Right atrium auricular region (tissue), 2 donors: ENCODE results near the gene KIF13A. TPM values are rescaled to one million over a fixed set of nuclear protein-coding genes. Genes with fewer than 3 reads are reported as not detected.

ENCODE experiments used
- DNase-seq: peaks from one replicate; pipeline ENCODE4 v3.0.0-alpha.2; 2019; ENCODE audit warnings: low spot score
- H3K27ac ChIP-seq, 2 donors: fragments of 200-600 bp; sonication (generic); 1 replicate in 1 of 2; 2 replicates in 1 of 2; pipeline ENCODE4 v1.5.1; 2016 to 2019
- H3K27me3 ChIP-seq, 2 donors: fragments of 200-600 bp; sonication (generic); one replicate each; pipeline versions ENCODE4 v1.5.1 to v1.6.0; 2017 to 2019
- H3K36me3 ChIP-seq: fragments of 200-600 bp; sonication (generic); one replicate; pipeline ENCODE4 v1.5.1; 2016
- H3K4me1 ChIP-seq, 2 donors: fragments of 200-600 bp; sonication (generic); one replicate each; pipeline versions ENCODE4 v1.5.1 to v1.6.0; 2017 to 2019
- H3K4me3 ChIP-seq, 2 donors: fragments of 200-600 bp; sonication (generic); 1 replicate in 1 of 2; 2 replicates in 1 of 2; pipeline ENCODE4 v1.5.1; 2017 to 2019; ENCODE audit warnings: mild to moderate bottlenecking in 1 of 2, moderate library complexity in 1 of 2
- H3K9me3 ChIP-seq, 2 donors: fragments of 200-600 bp; sonication (generic); one replicate each; pipeline ENCODE4 v1.5.1; 2019
- total RNA-seq, 2 donors: library from RNA; depleted of rRNA; stranded (reverse); fragments of >200 nt; gene quantifications; one replicate each; pipeline ENCODE4 v1.1.0, GENCODE V29; 2016
- TF ChIP-seq, protein P1 (sequence below), 2 donors: fragments of 200-600 bp; sonication (generic); IDR thresholded peaks; one replicate each; pipeline ENCODE4 v1.5.1; 2019; ENCODE audit warnings: antibody characterized with exemption in 2 of 2

Gene KIF13A
- total RNA-seq: 10 to 100 TPM; 56.6 to 68.3 TPM

- no peaks in the 10 kb centered on the region for H3K27me3 ChIP-seq
- peak within 1 kb of the TSS; percentile 76 to 78 for H3K4me3 ChIP-seq
- H3K9me3 ChIP-seq: no peaks in the 10 kb centered on the region
- peaks cover 0 to 34% of the 10 kb centered on the region in 2 donors for H3K4me1 ChIP-seq
- no peaks in the 10 kb centered on the region for H3K36me3 ChIP-seq
- TF ChIP-seq, protein P1, sequence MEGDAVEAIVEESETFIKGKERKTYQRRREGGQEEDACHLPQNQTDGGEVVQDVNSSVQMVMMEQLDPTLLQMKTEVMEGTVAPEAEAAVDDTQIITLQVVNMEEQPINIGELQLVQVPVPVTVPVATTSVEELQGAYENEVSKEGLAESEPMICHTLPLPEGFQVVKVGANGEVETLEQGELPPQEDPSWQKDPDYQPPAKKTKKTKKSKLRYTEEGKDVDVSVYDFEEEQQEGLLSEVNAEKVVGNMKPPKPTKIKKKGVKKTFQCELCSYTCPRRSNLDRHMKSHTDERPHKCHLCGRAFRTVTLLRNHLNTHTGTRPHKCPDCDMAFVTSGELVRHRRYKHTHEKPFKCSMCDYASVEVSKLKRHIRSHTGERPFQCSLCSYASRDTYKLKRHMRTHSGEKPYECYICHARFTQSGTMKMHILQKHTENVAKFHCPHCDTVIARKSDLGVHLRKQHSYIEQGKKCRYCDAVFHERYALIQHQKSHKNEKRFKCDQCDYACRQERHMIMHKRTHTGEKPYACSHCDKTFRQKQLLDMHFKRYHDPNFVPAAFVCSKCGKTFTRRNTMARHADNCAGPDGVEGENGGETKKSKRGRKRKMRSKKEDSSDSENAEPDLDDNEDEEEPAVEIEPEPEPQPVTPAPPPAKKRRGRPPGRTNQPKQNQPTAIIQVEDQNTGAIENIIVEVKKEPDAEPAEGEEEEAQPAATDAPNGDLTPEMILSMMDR (IDR thresholded peaks at IDR 0.05): no peak
- peak within 1 kb of the TSS; percentile 91 to 95 for H3K27ac ChIP-seq
- no peak for DNase-seq
These were observed at the start of gene KIF13A for GRCh38 chr6:17987447-17987696. KIF13A (minus strand) TSS chr6:17987635; CDS start chr6:17987463, 172 bp downstream.

DNA sequence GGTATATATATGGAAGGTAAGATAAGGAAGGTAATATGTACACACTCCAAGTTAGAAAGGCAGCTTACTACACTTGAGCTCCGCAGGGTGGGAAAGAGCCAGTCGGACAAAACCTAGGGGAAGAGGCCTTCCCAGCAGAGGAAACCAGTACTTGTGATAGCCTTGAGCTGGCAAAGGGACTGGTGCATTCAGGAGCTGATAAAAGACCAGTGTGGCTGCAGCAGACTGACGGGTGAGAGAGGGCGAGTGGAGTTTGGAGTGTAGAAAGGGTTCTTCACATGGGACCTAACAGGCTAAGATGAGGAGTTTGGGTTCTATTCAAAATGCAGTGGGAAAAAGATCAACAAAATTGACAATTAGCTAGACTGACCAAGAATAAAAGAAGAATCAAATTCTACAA lies 49.3 kb upstream of the KIF13A start:
- H3K27me3 ChIP-seq: no peaks in the 10 kb centered on the region
- no peaks in the 10 kb centered on the region for H3K4me1 ChIP-seq
- no peak overlapping the region for H3K27ac ChIP-seq
- TF ChIP-seq, protein P1 (IDR thresholded peaks at IDR 0.05): no peak
- H3K9me3 ChIP-seq: no peaks in the 10 kb centered on the region
- H3K36me3 ChIP-seq: no peaks in the 10 kb centered on the region
- no peak for DNase-seq
- no peak overlapping the region for H3K4me3 ChIP-seq

GRCh38 chr6:18035330-18035854 lies 48.0 kb upstream of the KIF13A start:
- no peaks in the 10 kb centered on the region for H3K27me3 ChIP-seq
- no peaks in the 10 kb centered on the region for H3K4me1 ChIP-seq
- H3K4me3 ChIP-seq: no peak overlapping the region
- DNase-seq: no peak
- no peak overlapping the region for H3K27ac ChIP-seq
- TF ChIP-seq, protein P1 (IDR thresholded peaks at IDR 0.05): no peak
- no peaks in the 10 kb centered on the region for H3K9me3 ChIP-seq
- H3K36me3 ChIP-seq: no peaks in the 10 kb centered on the region

GRCh38 chr6:18034798-18035202 lies 47.4 kb upstream of the KIF13A start:
- Histone ChIP-seq H3K36me3 (no peaks in the 10 kb centered on the region), H3K4me3 (no peak overlapping the region), H3K27me3 (no peaks in the 10 kb centered on the region), H3K4me1 (no peaks in the 10 kb centered on the region), H3K27ac (no peak overlapping the region), H3K9me3 (no peaks in the 10 kb centered on the region)
- TF ChIP-seq, protein P1 (IDR thresholded peaks at IDR 0.05): no peak
- no peak for DNase-seq

DNA sequence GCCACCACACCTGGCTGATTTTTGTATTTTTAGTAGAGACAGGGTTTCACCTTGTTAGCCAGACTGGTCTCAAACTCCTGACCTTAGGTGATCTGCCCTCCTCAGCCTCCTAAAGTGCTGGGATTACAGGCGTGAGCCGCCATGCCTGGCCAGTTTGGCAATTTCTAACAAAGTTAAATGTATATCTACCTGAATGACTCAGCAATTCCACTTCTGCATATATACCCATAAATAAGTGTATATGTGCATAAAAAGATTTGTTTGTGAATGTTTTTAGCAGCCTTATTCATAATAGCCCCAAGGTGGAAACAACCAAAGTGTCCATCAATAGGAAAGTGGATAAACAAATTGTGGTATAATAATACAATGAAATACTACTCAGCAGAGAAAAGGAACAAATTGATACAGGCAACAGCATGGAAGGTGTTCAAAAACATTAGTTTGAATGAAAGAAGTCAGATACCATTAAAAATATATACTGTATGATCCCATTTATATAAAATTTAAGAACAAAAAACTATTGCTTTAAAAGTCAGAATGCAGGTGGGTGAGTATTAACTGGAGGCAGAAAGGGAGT lies 44.3 kb upstream of the KIF13A start:
- Histone ChIP-seq H3K4me1 (no peaks in the 10 kb centered on the region), H3K36me3 (no peaks in the 10 kb centered on the region), H3K9me3 (no peaks in the 10 kb centered on the region), H3K4me3 (no peak overlapping the region), H3K27me3 (no peaks in the 10 kb centered on the region), H3K27ac (no peak overlapping the region)
- TF ChIP-seq, protein P1 (IDR thresholded peaks at IDR 0.05): no peak
- no peak for DNase-seq

GRCh38 chr6:18031189-18031588 lies 43.8 kb upstream of the KIF13A start:
- Histone ChIP-seq H3K27me3 (no peaks in the 10 kb centered on the region), H3K36me3 (no peaks in the 10 kb centered on the region), H3K4me3 (no peak overlapping the region), H3K4me1 (no peaks in the 10 kb centered on the region), H3K9me3 (no peaks in the 10 kb centered on the region), H3K27ac (no peak overlapping the region)
- TF ChIP-seq, protein P1 (IDR thresholded peaks at IDR 0.05): no peak
- no peak for DNase-seq
